ENCODE results near the gene GOLPH3L.
A peak's percentile ranks its signal among the peaks of the same experiment; 100 is the strongest.
"Not testable (repeated sequence)": the region's sequence is repeated elsewhere in the genome, so short reads cannot be mapped to it uniquely, and the experiment has no call there.

The GOLPH3L gene

DNA sequence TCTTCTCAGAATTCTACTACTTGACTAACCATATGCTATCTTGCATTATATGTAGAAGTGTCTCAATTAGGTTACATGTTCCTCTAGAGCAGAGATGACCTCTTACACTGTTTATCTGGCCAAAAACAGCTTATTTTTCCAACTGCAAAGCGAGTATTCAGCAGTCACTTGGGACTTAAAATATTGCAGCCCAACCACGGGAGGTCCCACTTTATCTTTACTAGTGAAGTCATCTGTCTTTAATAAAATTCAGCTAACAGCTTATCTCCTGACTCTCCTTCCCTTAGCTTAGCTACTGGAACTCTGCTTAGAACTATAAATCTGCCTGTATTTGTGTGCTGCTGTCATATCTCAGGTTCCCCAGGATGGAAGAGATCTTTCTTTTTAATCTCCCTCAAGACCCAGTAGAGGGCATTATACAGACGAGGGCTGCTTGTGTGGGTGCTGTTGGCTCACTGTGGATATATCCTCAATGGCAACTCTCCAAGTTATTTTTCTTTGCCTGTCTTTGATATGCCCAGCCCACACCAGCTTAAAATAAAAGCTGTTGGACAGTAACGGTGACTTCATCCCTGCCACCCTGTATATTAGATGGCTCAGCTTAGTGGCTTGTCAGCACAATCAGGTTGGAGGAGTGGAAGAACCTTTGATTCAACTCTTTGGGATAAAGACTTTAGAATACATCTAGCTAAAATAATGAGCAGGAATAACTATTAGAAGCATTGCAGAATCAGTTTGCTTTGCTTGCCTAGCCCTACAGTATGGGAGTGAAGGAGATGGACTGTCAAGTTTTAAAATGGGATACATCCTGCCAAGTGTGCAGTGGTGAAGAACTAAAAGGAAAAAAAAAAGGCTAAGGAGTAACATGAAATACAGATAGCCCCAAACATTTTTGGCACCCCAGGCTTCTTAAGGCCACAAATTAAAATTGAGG, 77.1 kb downstream of the GOLPH3L start:
- no peak for DNase-seq (ENCODE audit: low read depth in 1 of 2, low spot score in 1 of 2)

- DNase-seq (ENCODE audit: low read depth in 1 of 2, low spot score in 1 of 2), result no peak
These were observed 81.4 kb downstream of the GOLPH3L start for GRCh38 chr1:150615346-150616201.

GRCh38 chr1:150613061-150613920, 83.7 kb downstream of the GOLPH3L start:
- DNase-seq (ENCODE audit: low read depth in 1 of 2, low spot score in 1 of 2), result peak in 1 of 2 donors; percentile 60

GRCh38 chr1:150612014-150612345, 85.0 kb downstream of the GOLPH3L start:
- DNase-seq (ENCODE audit: low read depth in 1 of 2, low spot score in 1 of 2), result no peak

GRCh38 chr1:150610576-150610975, 86.4 kb downstream of the GOLPH3L start:
- no peak for DNase-seq (ENCODE audit: low read depth in 1 of 2, low spot score in 1 of 2)

DNA sequence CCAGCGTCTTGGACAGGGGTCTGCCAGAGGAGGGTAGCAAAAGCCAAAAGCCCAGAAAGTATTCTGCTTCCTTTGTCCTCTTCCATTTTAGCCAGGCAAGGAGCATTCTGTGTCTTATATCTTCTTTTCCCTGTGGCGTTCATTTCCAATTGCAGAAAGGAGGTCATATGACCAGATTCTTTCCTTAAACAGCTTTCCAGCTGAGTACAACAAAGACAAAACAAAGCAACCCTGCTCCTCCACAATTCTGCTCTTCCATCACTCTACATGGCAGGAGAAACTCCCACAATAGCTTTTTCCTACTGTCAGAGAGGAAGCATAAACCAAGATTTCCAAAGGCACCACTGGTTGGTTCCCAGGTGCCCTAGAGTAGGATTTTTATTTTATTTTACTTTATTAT, 87.2 kb downstream of the GOLPH3L start:
- DNase-seq (ENCODE audit: low read depth in 1 of 2, low spot score in 1 of 2), result no peak

DNA sequence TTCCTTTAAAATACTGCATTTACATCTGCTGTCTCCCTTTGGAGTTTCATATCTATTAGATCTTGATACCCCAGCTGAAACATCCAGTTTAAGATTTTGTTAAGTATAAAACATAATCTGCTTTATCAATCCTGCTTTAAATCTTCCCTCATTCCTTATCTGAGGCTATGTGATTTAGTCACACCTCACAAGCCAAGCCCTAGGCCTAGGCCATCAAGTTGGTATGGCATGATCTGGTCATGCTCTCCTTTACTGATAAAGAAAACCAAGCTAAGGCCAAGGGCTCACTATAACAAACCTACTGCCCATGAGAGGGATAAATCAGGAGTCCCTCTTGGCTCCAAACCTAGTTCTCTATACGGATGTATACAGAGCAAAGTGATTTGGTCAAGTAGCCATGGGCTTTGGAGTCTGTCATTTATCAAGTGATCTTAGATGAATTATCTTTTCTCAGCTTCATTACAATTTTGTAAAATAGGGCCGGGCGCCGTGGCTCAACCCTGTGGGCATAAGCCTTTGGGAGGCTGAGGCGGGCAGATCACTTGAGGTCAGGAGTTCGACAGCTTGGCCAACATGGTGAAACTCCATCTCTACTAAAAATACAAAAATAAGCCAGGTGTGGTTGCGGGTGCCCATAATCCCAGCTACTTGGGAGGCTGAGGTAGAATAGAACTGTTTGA, 90.4 kb downstream of the GOLPH3L start:
- no peak for DNase-seq (ENCODE audit: low read depth in 1 of 2, low spot score in 1 of 2)

GRCh38 chr1:150605451-150605731, 91.6 kb downstream of the GOLPH3L start:
- DNase-seq (ENCODE audit: low read depth in 1 of 2, low spot score in 1 of 2), result not testable (repeated sequence)

DNA sequence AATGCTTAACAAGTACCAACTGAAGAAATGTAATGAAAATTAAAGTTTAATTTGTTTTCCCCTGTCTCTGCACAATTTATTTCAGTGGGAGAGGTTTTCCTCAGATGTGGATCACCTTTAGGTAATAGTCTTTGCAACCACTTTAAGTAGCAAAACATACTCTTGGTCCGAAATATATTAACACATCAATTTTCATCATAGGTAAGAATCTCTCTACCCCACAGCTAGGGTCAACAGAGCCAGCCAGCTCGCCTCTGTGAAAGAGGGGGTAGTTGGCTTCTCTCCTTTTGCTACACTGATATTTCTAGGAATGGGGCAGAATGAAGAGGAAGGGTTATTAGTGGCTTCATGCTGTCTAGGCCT, 92.7 kb downstream of the GOLPH3L start:
- no peak for DNase-seq (ENCODE audit: low read depth in 1 of 2, low spot score in 1 of 2)

DNA sequence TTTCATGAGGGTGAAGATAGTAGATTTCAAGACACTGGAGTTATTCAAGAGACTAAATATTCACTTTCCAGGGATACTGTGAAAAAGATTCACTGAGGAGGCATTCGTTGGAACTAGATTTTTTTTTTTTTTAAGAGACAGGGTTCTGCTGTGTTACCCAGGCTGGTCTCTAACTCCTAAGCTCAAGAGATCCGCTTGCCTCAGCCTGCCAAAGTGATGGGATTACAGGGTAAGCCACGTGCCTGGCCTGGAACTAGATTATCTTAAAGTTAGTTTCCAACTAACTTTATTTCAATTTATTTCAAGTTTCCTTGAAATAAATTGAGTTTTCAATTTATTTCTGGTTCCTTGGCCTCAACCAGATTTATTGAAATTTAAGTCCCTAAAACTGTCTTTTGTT, 93.2 kb downstream of the GOLPH3L start:
- no peak for DNase-seq (ENCODE audit: low read depth in 1 of 2, low spot score in 1 of 2)

DNA sequence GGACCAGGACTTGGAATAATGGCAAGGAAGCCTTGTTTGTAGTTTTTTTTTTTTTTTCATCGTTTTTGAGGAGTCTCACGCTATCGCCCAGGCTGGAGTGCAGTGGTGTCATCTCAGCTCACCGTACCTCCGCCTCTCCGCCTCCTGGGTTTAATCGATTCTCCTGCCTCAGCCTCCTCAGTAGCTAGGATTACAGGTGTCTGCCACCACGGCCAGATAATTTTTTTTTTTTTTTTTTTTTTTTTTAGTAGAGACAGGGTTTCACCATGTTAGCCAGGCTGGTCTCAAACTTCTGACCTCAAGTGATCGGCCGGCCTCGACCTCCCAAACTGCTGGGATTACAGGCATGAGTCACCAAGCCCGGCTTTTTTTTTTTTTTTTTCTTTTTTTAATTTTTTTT, 94.6 kb downstream of the GOLPH3L start:
- not testable (repeated sequence) for DNase-seq (ENCODE audit: low read depth in 1 of 2, low spot score in 1 of 2)

GRCh38 chr1:150601540-150601939, 95.4 kb downstream of the GOLPH3L start:
- DNase-seq (ENCODE audit: low read depth in 1 of 2, low spot score in 1 of 2), result no peak

DNA sequence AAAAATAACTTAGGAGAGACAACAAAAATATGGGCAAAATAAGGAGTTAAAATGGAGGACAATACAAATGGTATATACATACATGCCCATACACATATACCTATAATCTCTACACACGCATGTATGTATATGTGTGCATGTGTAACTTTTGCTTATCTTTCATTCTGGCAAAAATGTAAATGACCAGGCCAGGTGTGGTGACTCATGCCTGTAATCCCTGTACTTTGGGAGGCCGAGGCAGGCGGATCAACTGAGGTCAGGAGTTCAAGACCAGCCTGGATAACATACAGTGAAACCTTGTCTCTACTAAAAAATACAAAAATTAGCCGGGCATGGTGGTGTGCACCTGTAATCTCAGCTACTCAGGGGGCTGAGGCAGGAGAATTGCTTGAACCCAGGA, 98.6 kb downstream of the GOLPH3L start:
- DNase-seq (ENCODE audit: low read depth in 1 of 2, low spot score in 1 of 2), result not testable (repeated sequence)

GRCh38 chr1:150596976-150597375, 100.0 kb downstream of the GOLPH3L start:
- no peak for DNase-seq (ENCODE audit: low read depth in 1 of 2, low spot score in 1 of 2)
